Measurements from ENCODE around the gene CABLES1.
A peak's percentile ranks its signal among the peaks of the same experiment; 100 is the strongest.
"Not testable (repeated sequence)": the region's sequence is repeated elsewhere in the genome, so short reads cannot be mapped to it uniquely, and the experiment has no call there.

The CABLES1 gene

GRCh38 chr18:23280844-23281243 is 145.6 kb downstream of the CABLES1 start:
- no peak for DNase-seq
- Histone ChIP-seq H3K36me3 (no peaks in the 10 kb centered on the region), H3K4me3 (ENCODE audit: low read depth, low read length) (no peak overlapping the region), H3K27ac (no peak overlapping the region), H3K27me3 (ENCODE audit: insufficient read depth, low read depth, severe bottlenecking) (no peaks in the 10 kb centered on the region), H3K9me3 (ENCODE audit: severe bottlenecking) (peaks cover 15% of the 10 kb centered on the region)
- TF ChIP-seq CTCF (IDR thresholded peaks at IDR 0.05; ENCODE audit: low read depth, low read length) = no peak

- H3K36me3 ChIP-seq = no peaks in the 10 kb centered on the region
- peak; percentile 33 for DNase-seq
- no peaks in the 10 kb centered on the region for H3K27me3 ChIP-seq (ENCODE audit: insufficient read depth, low read depth, severe bottlenecking)
- peaks cover 15% of the 10 kb centered on the region for H3K9me3 ChIP-seq (ENCODE audit: severe bottlenecking)
- no peak for TF ChIP-seq CTCF (IDR thresholded peaks at IDR 0.05; ENCODE audit: low read depth, low read length)
- no peak overlapping the region for H3K27ac ChIP-seq
- no peak overlapping the region for H3K4me3 ChIP-seq (ENCODE audit: low read depth, low read length)
Measured at GRCh38 chr18:23281626-23282436, 146.5 kb downstream of the CABLES1 start.

- TF ChIP-seq CTCF (IDR thresholded peaks at IDR 0.05; ENCODE audit: low read depth, low read length) = no peak
- Histone ChIP-seq H3K27me3 (ENCODE audit: insufficient read depth, low read depth, severe bottlenecking) (no peaks in the 10 kb centered on the region), H3K9me3 (ENCODE audit: severe bottlenecking) (peaks cover 10% of the 10 kb centered on the region), H3K36me3 (no peaks in the 10 kb centered on the region), H3K27ac (no peak overlapping the region), H3K4me3 (ENCODE audit: low read depth, low read length) (no peak overlapping the region)
- no peak for DNase-seq
Measured at GRCh38 chr18:23282437-23282781, 147.1 kb downstream of the CABLES1 start.

GRCh38 chr18:23283916-23284430 is 148.7 kb downstream of the CABLES1 start:
- no peaks in the 10 kb centered on the region for H3K36me3 ChIP-seq
- no peak overlapping the region for H3K27ac ChIP-seq

GRCh38 chr18:23284629-23285028 is 149.3 kb downstream of the CABLES1 start:
- Histone ChIP-seq H3K4me3 (ENCODE audit: low read depth, low read length) (no peak overlapping the region), H3K27ac (no peak overlapping the region)
- TF ChIP-seq CTCF (IDR thresholded peaks at IDR 0.05; ENCODE audit: low read depth, low read length) = no peak

More at GRCh38 chr18:23283916-23284430, 148.7 kb downstream of the CABLES1 start:
- DNase-seq = no peak
- no peak for TF ChIP-seq CTCF (IDR thresholded peaks at IDR 0.05; ENCODE audit: low read depth, low read length)
- H3K4me3 ChIP-seq (ENCODE audit: low read depth, low read length) = no peak overlapping the region
- H3K9me3 ChIP-seq (ENCODE audit: severe bottlenecking) = no peaks in the 10 kb centered on the region
- no peaks in the 10 kb centered on the region for H3K27me3 ChIP-seq (ENCODE audit: insufficient read depth, low read depth, severe bottlenecking)

GRCh38 chr18:23285581-23285980 is 150.3 kb downstream of the CABLES1 start:
- H3K27ac ChIP-seq; H3K36me3 ChIP-seq; H3K4me3 ChIP-seq (ENCODE audit: low read depth, low read length); H3K27me3 ChIP-seq (ENCODE audit: insufficient read depth, low read depth, severe bottlenecking); H3K9me3 ChIP-seq (ENCODE audit: severe bottlenecking): not testable (repeated sequence)
- peak; percentile 65 for DNase-seq

More at GRCh38 chr18:23284629-23285028, 149.3 kb downstream of the CABLES1 start:
- no peak for DNase-seq
- Histone ChIP-seq H3K36me3 (no peaks in the 10 kb centered on the region), H3K27me3 (ENCODE audit: insufficient read depth, low read depth, severe bottlenecking) (no peaks in the 10 kb centered on the region), H3K9me3 (ENCODE audit: severe bottlenecking) (no peaks in the 10 kb centered on the region)

Data from WERI-Rb-1 (cell line).